COLO829 (cell line): ENCODE data around the gene PTGIS.

Experiments used
- DNase-seq: peaks from one replicate; pipeline ENCODE4 v3.0.0; 2012; ENCODE audit warnings: low spot score

The PTGIS gene

GRCh38 chr20:49496553-49497397, 71.2 kb downstream of the PTGIS start:
- DNase-seq: no peak

GRCh38 chr20:49496043-49496442, 71.9 kb downstream of the PTGIS start:
- no peak for DNase-seq

- DNase-seq: no peak
These were observed 77.2 kb downstream of the PTGIS start for GRCh38 chr20:49490689-49491088.

- DNase-seq: no peak
These were observed 78.2 kb downstream of the PTGIS start for GRCh38 chr20:49489688-49490087.

- no peak for DNase-seq
These were observed 81.9 kb downstream of the PTGIS start for GRCh38 chr20:49486064-49486463.

GRCh38 chr20:49485563-49485962, 82.4 kb downstream of the PTGIS start:
- DNase-seq: no peak

GRCh38 chr20:49484180-49485140, 83.5 kb downstream of the PTGIS start:
- DNase-seq: peak; percentile 70

- DNase-seq: no peak
These were observed 84.2 kb downstream of the PTGIS start for GRCh38 chr20:49483696-49484123.

GRCh38 chr20:49483018-49483695, 84.8 kb downstream of the PTGIS start:
- no peak for DNase-seq

GRCh38 chr20:49482621-49483017, 85.3 kb downstream of the PTGIS start, which contains the start of gene KCNB1:
TSS of gene KCNB1 (minus strand) at chr20:49482668. CDS start at chr20:49482480, 188 bp downstream.
- DNase-seq: peak; percentile 51

- DNase-seq: no peak
These were observed 85.8 kb downstream of the PTGIS start for GRCh38 chr20:49482173-49482572.

GRCh38 chr20:49481116-49481515, 86.8 kb downstream of the PTGIS start:
- DNase-seq: no peak

- no peak for DNase-seq
These were observed 87.7 kb downstream of the PTGIS start for GRCh38 chr20:49480236-49480635.

GRCh38 chr20:49479785-49480184, 88.2 kb downstream of the PTGIS start:
- no peak for DNase-seq

- DNase-seq: no peak
These were observed 88.9 kb downstream of the PTGIS start for GRCh38 chr20:49478754-49479689.

- DNase-seq: no peak
These were observed 89.7 kb downstream of the PTGIS start for GRCh38 chr20:49478266-49478665.

GRCh38 chr20:49477200-49477599, 90.7 kb downstream of the PTGIS start:
- no peak for DNase-seq

- DNase-seq: no peak
These were observed 92.0 kb downstream of the PTGIS start for GRCh38 chr20:49476016-49476355.

- no peak for DNase-seq
These were observed 92.5 kb downstream of the PTGIS start for GRCh38 chr20:49475292-49476015.

- no peak for DNase-seq
These were observed 96.5 kb downstream of the PTGIS start for GRCh38 chr20:49471397-49471796.
